Pancreas (tissue), 10 donors: ENCODE results near the gene AP2A1. TPM values are rescaled to one million over a fixed set of nuclear protein-coding genes. Genes with fewer than 3 reads are reported as not detected.

ENCODE experiments used
- ATAC-seq, 4 donors: fragments of 200-7000 bp; cut with Tn5 transposase; one replicate each; pipeline versions ENCODE4 v1.8.0 to v1.9.1; 2020; ENCODE audit warnings: mild to moderate bottlenecking in 4 of 4, moderate library complexity in 4 of 4
- DNase-seq, 6 donors: peaks; one replicate each; pipeline ENCODE4 v3.0.0-alpha.2; 2020
- FAIRE-seq: peaks from 2 replicates; lab custom pipeline; 2012; peaks lifted over from hg19 to GRCh38; lab: Jason Lieb, UNC
- H3K27ac ChIP-seq, 4 donors: fragments of 200-600 bp; sonication (generic); 1 replicate in 3 of 4; 2 replicates in 1 of 4; pipeline versions ENCODE4 v1.5.0 to v1.8.0; 2020
- H3K27me3 ChIP-seq, 4 donors: fragments of 200-600 bp; one replicate each; pipeline ENCODE4 v1.8.0; 2021
- H3K36me3 ChIP-seq, 3 donors: fragments of 200-600 bp; sonication (generic) in 1 of 3; one replicate each; pipeline versions ENCODE4 v1.5.0 to v1.8.0; 2020 to 2021
- H3K4me1 ChIP-seq, 3 donors: fragments of 200-600 bp; one replicate each; pipeline ENCODE4 v1.8.0; 2021
- H3K4me3 ChIP-seq, 4 donors: fragments of 200-600 bp; sonication (generic) in 2 of 4; one replicate each; pipeline versions ENCODE4 v1.5.0 to v1.8.0; 2020 to 2021
- H3K9me3 ChIP-seq, 4 donors: fragments of 200-600 bp; one replicate each; pipeline ENCODE4 v1.8.0; 2021
- CTCF ChIP-seq, 4 donors: fragments of 200-600 bp; sonication (generic) in 3 of 4; IDR thresholded peaks; one replicate each; pipeline versions ENCODE4 v1.5.0 to v1.8.0; 2021; ENCODE audit warnings: antibody characterized with exemption in 4 of 4
- WGBS, 2 donors: extraction: QIAGEN DNeasy Blood & Tissue Kit; methylation state at CpG; one replicate each; pipeline ENCODE4 v1.1.7; 2013; 5-methylcytosine and 5-hydroxymethylcytosine counted together
- intact Hi-C, 3 donors: fragments of 100-400 bp; cut with DNase I; formaldehyde crosslinking; loops; one replicate each; pipeline versions ENCODE4 v1.11.1 to v1.14.2; 2022
- polyA plus RNA-seq, 2 donors: library from polyadenylated mRNA; stranded (reverse); fragments of 200-250 nt; gene quantifications; one replicate each; pipeline ENCODE4 v1.2.3, GENCODE V29; 2013
- total RNA-seq, 6 donors: library from RNA; stranded (reverse); fragmentation: NEBNext Ultra II Directional in 4 of 6; extraction: Animal tissue kit (Norgen Biotek cat#: 25700) in 4 of 6; gene quantifications; one replicate each; pipeline versions ENCODE4 v1.2.1 to v1.2.4, GENCODE V29; 2021 to 2023
- donor health status: healthy with polysubstance abuse.
- donor health status: DM: no; HTN: no; CAD: no; lungs with moderate emphysema.
- donor health status: DM: no; HTN: no; CAD: no.
- donor health status: control.
- donor health status: control.
- donor health status: Bipolar disorder and iron deficiency.
- donor health status: DM: yes; HTN: yes; CAD: no.
- donor health status: DM: no; HTN: no; CAD: no.
- donor health status: DM: no; HTN: no; CAD: no.
- donor health status: DM: yes; HTN: yes; CAD: no.

Gene AP2A1
- total and polyA plus RNA-seq, 8 donors = 27.1 to 42.8 (median 33.3) TPM

DNA sequence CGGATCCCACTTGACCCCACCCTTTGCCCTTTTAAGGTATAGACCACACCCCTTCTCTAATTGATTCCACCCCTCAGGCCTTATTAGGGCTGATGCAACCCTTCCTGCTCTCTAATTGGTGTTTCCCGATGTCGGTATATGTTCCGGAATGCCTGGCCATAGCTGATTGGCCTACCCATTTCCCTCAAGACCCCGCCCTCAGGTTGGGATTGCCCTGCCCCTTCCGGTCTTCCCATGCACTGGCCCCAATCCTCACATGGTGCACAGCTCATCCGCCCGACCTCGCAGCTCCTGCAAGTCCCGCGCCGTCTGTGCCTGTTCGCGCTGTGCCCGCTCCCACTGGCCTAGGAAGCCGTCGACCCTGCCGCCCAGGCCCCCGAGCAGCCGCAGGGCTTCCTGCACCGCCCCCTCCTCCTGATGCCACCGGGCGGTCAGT is 21.8 kb upstream of the AP2A1 start:
- Histone ChIP-seq H3K4me1 (no peaks in the 10 kb centered on the region), H3K27ac (no peak overlapping the region), H3K36me3 (no peaks in the 10 kb centered on the region), H3K9me3 (no peaks in the 10 kb centered on the region), H3K27me3 (no peaks in the 10 kb centered on the region), H3K4me3 (no peak overlapping the region)
- FAIRE-seq = no peak
- intact Hi-C loops = no loop called here
- WGBS, 2 donors = 88 to 90% methylated on average over 23 of the region's 23 CpGs
- DNase-seq = peak in 1 of 6 donors; percentile 54
- ATAC-seq = no peak
- TF ChIP-seq CTCF (IDR thresholded peaks at IDR 0.05) = no peak

DNA sequence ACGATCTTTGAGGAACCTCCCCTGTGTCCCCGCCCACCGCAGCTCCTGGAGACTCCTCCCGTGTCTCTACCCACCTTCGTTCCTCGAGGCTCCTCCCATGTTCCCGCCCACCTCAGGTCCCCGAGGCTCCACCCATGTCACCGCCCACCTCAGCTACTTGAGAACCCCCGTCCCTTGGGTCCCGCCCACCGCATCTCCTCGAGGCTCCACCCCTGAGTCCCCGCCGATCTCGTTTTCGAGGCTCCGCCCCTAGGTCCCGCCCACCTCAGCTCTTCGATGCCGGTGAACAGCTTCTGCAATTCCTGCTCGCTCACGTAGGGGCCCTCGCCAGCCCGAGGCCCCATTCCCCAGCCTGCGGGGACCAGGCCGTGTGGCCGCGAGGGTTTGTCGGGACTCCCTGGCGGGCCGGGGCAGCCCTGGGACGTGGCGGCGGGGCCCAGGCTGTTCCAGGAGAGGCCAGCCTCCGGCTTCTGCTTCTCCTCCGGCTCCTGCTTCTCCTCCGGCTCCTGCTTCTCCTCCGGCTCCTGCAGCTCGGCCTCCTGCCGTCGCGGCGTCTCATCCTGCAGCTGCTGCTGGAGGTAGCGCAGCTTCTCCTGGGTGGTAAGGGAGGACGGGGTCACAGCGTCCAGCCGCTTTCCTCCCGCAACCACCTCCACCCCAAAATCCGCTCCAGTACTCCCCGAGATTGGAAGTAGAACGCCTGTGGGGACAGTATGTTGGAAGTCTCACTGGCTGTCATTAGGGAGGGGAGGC is 20.4 kb upstream of the AP2A1 start:
- H3K4me3 ChIP-seq = no peak overlapping the region
- DNase-seq (peak in 4 of 6 donors; percentile 38 to 60 (median 44)), FAIRE-seq (no peak), ATAC-seq (peak in 2 of 4 donors; percentile 45 to 76)
- H3K27ac ChIP-seq = no peak overlapping the region
- WGBS, 2 donors = 48 to 51% methylated on average over 50 to 52 of the region's 52 CpGs
- no peaks in the 10 kb centered on the region for H3K27me3 ChIP-seq
- no peaks in the 10 kb centered on the region for H3K9me3 ChIP-seq
- H3K4me1 ChIP-seq = no peaks in the 10 kb centered on the region
- intact Hi-C loops = no loop called here
- no peaks in the 10 kb centered on the region for H3K36me3 ChIP-seq
- TF ChIP-seq CTCF (IDR thresholded peaks at IDR 0.05) = no peak

DNA sequence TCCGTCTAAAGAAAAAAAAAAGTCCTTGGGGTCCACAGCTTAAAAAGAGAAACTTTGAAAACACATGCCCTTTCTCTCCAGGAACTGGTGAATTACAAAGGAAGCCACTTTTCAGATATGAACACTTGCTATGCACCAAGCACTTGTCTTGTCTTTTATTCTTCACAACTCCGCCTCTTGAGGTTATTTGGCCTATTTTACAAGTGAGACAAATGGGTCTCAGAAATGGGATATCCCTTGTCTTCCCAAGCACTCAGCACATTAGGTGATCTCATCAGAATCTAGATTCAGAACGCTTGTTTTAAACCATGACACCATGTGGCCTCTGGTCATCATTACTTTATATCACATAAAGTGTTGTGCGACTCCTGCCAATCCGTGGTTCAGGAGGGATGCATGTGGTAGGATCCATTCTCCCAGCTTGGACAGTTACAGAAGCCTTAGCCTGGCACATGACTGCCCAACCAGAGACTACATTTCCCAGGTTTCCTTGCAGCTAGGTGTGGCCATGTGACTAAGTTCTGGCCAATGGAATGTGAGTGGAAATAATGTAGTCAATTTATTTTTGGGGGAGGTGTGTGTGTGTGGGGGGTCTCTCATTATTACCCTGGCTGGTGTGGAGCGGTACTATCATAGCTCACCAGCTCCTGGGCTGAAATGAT is 17.6 kb upstream of the AP2A1 start:
- H3K27ac ChIP-seq = no peak overlapping the region
- peak in 1 of 4 donors; percentile 25 for ATAC-seq
- WGBS, 2 donors = 68 to 81% methylated on average over 6 of the region's 6 CpGs
- no peak for DNase-seq
- H3K36me3 ChIP-seq = no peaks in the 10 kb centered on the region
- no peaks in the 10 kb centered on the region for H3K4me1 ChIP-seq
- TF ChIP-seq CTCF (IDR thresholded peaks at IDR 0.05) = no peak
- no peaks in the 10 kb centered on the region for H3K27me3 ChIP-seq
- intact Hi-C loops = no loop called here
- no peak overlapping the region for H3K4me3 ChIP-seq
- H3K9me3 ChIP-seq = no peaks in the 10 kb centered on the region
- FAIRE-seq = no peak

- no peaks in the 10 kb centered on the region for H3K27me3 ChIP-seq
- no peak overlapping the region for H3K4me3 ChIP-seq
- no peaks in the 10 kb centered on the region for H3K9me3 ChIP-seq
- TF ChIP-seq CTCF (IDR thresholded peaks at IDR 0.05) = no peak
- DNase-seq (no peak), ATAC-seq (no peak), FAIRE-seq (no peak)
- no peaks in the 10 kb centered on the region for H3K36me3 ChIP-seq
- intact Hi-C loops = no loop called here
- WGBS, 2 donors = 69% methylated on average over 1 of the region's 1 CpG
- no peaks in the 10 kb centered on the region for H3K4me1 ChIP-seq
- H3K27ac ChIP-seq = no peak overlapping the region
Measured at GRCh38 chr19:49749771-49750170, 17.0 kb upstream of the AP2A1 start.

DNA sequence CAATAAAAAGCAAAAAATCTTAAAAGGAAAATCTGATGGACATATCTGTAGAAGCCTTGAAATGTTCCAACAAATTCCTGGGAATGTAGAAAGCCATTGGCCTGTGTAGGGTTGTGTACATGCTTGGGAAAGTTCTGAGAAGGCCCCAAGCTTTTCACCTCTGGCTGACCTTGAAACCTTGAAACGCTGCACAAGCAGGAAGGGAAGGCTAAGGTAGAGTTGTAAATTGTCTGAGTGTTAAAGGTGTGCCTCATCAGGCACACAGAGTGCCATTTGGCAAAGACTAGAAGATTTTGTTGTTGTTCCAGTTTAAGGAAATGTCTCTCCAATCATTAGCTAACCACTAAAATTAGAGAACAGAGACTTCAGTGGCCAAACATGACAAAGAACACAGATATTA is 14.1 kb upstream of the AP2A1 start:
- no peak overlapping the region for H3K4me3 ChIP-seq
- H3K27ac ChIP-seq = no peak overlapping the region
- intact Hi-C loops = no loop called here
- no peaks in the 10 kb centered on the region for H3K27me3 ChIP-seq
- H3K4me1 ChIP-seq = no peaks in the 10 kb centered on the region
- WGBS, 2 donors = 25 to 33% methylated on average over 1 of the region's 1 CpG
- TF ChIP-seq CTCF (IDR thresholded peaks at IDR 0.05) = no peak
- DNase-seq (no peak), ATAC-seq (no peak), FAIRE-seq (no peak)
- H3K9me3 ChIP-seq = no peaks in the 10 kb centered on the region
- no peaks in the 10 kb centered on the region for H3K36me3 ChIP-seq
